GM23338 (cell line): Measurements from ENCODE around the gene MRPL24. TPM values are rescaled to one million over a fixed set of nuclear protein-coding genes. Genes with fewer than 3 reads are reported as not detected.
A peak's percentile ranks its signal among the peaks of the same experiment; 100 is the strongest.

Experiments
- ATAC-seq: fragments of 200-7000 bp; cut with Tn5 transposase; 3 replicates; pipeline ENCODE4 v1.9.1; 2020
- DNase-seq: peaks from one replicate; pipeline ENCODE4 v3.0.0-alpha.2; 2015; ENCODE audit warnings: low spot score
- H2AFZ ChIP-seq: fragments of 200-600 bp; sonication (generic); 2 replicates; pipeline ENCODE4 v1.8.0; 2016; ENCODE audit warnings: antibody characterized with exemption, mild to moderate bottlenecking, moderate library complexity
- H3F3A ChIP-seq: fragments of 200-600 bp; sonication (generic); replicated peaks from 2 replicates; pipeline ENCODE4 v1.8.0; 2017; ENCODE audit warnings: antibody characterized with exemption, mixed run types, low read depth
- H3K27ac ChIP-seq: fragments of 200-600 bp; sonication (generic); 2 replicates; pipeline ENCODE4 v1.6.1; 2016; ENCODE audit warnings: low read depth
- H3K27me3 ChIP-seq: fragments of 200-600 bp; sonication (generic); 2 replicates; pipeline ENCODE4 v1.8.0; 2016; ENCODE audit warnings: mild to moderate bottlenecking, mixed run types, moderate library complexity; ENCODE audit not compliant: insufficient read depth
- H3K36me3 ChIP-seq: fragments of 200-600 bp; sonication (generic); 2 replicates; pipeline ENCODE4 v1.8.0; 2016; ENCODE audit warnings: mild to moderate bottlenecking; ENCODE audit not compliant: insufficient read depth
- H3K4me1 ChIP-seq: fragments of 200-600 bp; sonication (generic); 2 replicates; pipeline ENCODE4 v1.8.0; 2016; ENCODE audit warnings: mild to moderate bottlenecking, moderate library complexity; ENCODE audit not compliant: insufficient read depth
- H3K4me2 ChIP-seq: fragments of 200-600 bp; sonication (generic); 2 replicates; pipeline ENCODE4 v1.7.1; 2017; ENCODE audit warnings: mixed run types
- H3K4me3 ChIP-seq: fragments of 200-600 bp; sonication (generic); 2 replicates; pipeline ENCODE4 v1.6.1; 2016; ENCODE audit warnings: mixed run types
- H3K79me2 ChIP-seq: fragments of 200-600 bp; sonication (generic); replicated peaks from 2 replicates; pipeline ENCODE4 v1.8.0; 2017; ENCODE audit warnings: mild to moderate bottlenecking; ENCODE audit not compliant: insufficient read depth
- H3K9me2 ChIP-seq: fragments of 200-600 bp; sonication (generic); 2 replicates; pipeline ENCODE4 v1.8.0; 2017; ENCODE audit not compliant: insufficient read depth
- H4K20me1 ChIP-seq: fragments of 200-600 bp; sonication (generic); replicated peaks from 2 replicates; pipeline ENCODE4 v1.8.0; 2017; ENCODE audit warnings: mild to moderate bottlenecking; ENCODE audit not compliant: insufficient read depth
- H3K27ac Mint-ChIP-seq: 2 replicates; pipeline ENCODE4 v1.8.0; 2020; ENCODE audit warnings: inconsistent platforms, mild to moderate bottlenecking, moderate library complexity, mixed read lengths
- H3K27me3 Mint-ChIP-seq: 3 replicates; pipeline ENCODE4 v1.8.0; 2022; ENCODE audit warnings: low read depth, mild to moderate bottlenecking, moderate library complexity, mixed read lengths, inconsistent platforms; ENCODE audit not compliant: insufficient read depth, poor library complexity
- H3K36me3 Mint-ChIP-seq: 3 replicates; pipeline ENCODE4 v1.8.0; 2021; ENCODE audit warnings: low read depth, mild to moderate bottlenecking, inconsistent platforms, moderate library complexity, mixed read lengths
- H3K4me1 Mint-ChIP-seq: 3 replicates; pipeline ENCODE4 v1.8.0; 2020; ENCODE audit warnings: mild to moderate bottlenecking, inconsistent platforms, mixed read lengths
- H3K4me3 Mint-ChIP-seq: 3 replicates; pipeline ENCODE4 v1.8.0; 2021; ENCODE audit warnings: moderate library complexity, mild to moderate bottlenecking, inconsistent platforms, mixed read lengths
- H3K9me3 Mint-ChIP-seq: 3 replicates; pipeline ENCODE4 v1.8.0; 2020; ENCODE audit warnings: moderate library complexity, mild to moderate bottlenecking, inconsistent platforms, mixed read lengths
- CREB1 ChIP-seq: fragments of 250-450 bp; sonication (Bioruptor Pico); IDR thresholded peaks from 2 replicates; pipeline ENCODE4 v1.5.0; 2020; ENCODE audit warnings: low read depth, mild to moderate bottlenecking, moderate library complexity
- CTCF ChIP-seq, 2 experiments: fragments of 200-600 bp in 1 of 2; sonication (generic) in 1 of 2; conservative IDR thresholded peaks; 2 replicates each; pipeline versions ENCODE4 v1.5.1 to v1.6.1; 2016 to 2017; ENCODE audit warnings: antibody characterized with exemption in 2 of 2, low read depth in 2 of 2, mild to moderate bottlenecking in 2 of 2, moderate library complexity in 1 of 2
- EZH2 ChIP-seq: fragments of 200-600 bp; sonication (generic); IDR thresholded peaks from one replicate; pipeline ENCODE4 v1.8.0; 2017; ENCODE audit warnings: antibody characterized with exemption, mild to moderate bottlenecking, low read depth; ENCODE audit not compliant: unreplicated experiment
- NANOG ChIP-seq: IDR thresholded peaks from 2 replicates; pipeline ENCODE4 v1.6.1; 2016; ENCODE audit warnings: antibody characterized with exemption, borderline replicate concordance
- POLR2AphosphoS5 ChIP-seq: IDR thresholded peaks from 2 replicates; pipeline ENCODE4 v1.6.1; 2016; ENCODE audit warnings: antibody characterized with exemption, low read depth
- REST ChIP-seq: IDR thresholded peaks from one replicate; pipeline ENCODE4 v1.6.1; 2018; ENCODE audit warnings: antibody characterized with exemption; ENCODE audit not compliant: unreplicated experiment
- ZNF114 ChIP-seq: fragments of 250-450 bp; sonication (Bioruptor Pico); IDR thresholded peaks from 2 replicates; pipeline ENCODE4 v1.5.0; 2020; ENCODE audit warnings: mild to moderate bottlenecking, moderate library complexity
- long read RNA-seq: library from polyadenylated mRNA; unstranded; transcript quantifications from one replicate; pipeline ENCODE4 v2.0.0, GENCODE V29; 2020; ENCODE audit not compliant: unreplicated experiment
- polyA plus RNA-seq: library from polyadenylated mRNA; unstranded; fragments of >200 nt; fragmentation: Nextera tagmentation; extraction: Ambion mirVana; gene quantifications from 2 replicates; pipeline ENCODE4 v1.2.1, GENCODE V29; 2016
- total RNA-seq: library from RNA; depleted of rRNA; stranded (reverse); fragments of >200 nt; shearing (Covaris generic); gene quantifications from 2 replicates; pipeline ENCODE4 v1.2.3, GENCODE V29; 2014; rRNA removed
- TF ChIP-seq, protein P1 (sequence below): IDR thresholded peaks from 2 replicates; pipeline ENCODE4 v1.6.1; 2016; ENCODE audit warnings: antibody characterized with exemption

The MRPL24 gene
- total RNA-seq = 18.8 and 23.8 TPM in 2 replicates
- 45.7 and 52.4 TPM in 2 replicates for polyA plus RNA-seq
- long read RNA-seq, partial matches to known transcripts = 0 of 5 reads
- long read RNA-seq, other reads (novel, unspliced or antisense) = 2 of 5 reads

DNA sequence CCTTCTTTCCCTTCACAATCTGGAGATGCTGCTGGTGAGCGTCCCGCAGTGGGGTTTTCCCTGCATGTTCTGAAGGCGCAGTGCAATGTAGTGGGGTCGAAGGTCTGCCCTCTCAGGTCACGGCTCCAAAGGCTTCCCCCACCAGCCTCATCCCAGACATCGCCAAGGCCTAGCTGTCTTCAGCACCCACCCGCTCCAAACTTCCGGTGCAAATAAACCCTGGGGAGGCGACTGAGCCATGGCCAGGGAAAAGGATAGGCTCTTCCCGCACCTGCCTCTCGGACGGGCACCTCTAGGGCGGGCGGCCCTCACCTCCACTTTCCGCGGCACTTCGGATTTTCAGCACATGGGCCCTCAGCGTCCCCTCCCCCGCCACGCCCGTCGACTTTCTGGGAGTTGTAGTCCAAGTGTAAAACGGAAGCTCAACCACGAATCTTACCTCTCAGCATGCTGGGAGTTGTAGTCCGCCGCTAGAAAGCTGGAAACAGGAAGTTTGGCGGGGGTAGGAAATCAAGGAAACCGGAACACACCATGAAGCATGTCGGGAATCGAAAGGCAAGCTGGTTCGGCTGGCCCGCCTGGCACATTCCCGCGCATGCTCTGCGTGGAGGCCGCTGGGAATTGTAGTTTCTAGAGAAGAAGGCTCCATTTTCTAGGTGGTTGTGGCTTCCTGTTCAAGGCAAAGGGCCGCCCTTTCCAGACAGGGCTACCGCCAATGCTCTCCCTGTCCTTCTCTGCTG lies at the start of gene MRPL24:
TSS of gene MRPL24 (minus strand) at position 348 of the 740 bp plus-strand sequence. CDS start 2,384 bp downstream, outside the sequence.
- peak; percentile 90 for ATAC-seq
- peak within 1 kb of the TSS; percentile 99 for H3K27ac Mint-ChIP-seq
- Histone ChIP-seq H3K79me2 (peaks cover 19% of the 10 kb centered on the region), H3K36me3 (peaks cover 5% of the 10 kb centered on the region; the same call in 1 of the 2 replicates), H3K27me3 (no peaks in the 10 kb centered on the region), H3K27ac (peak within 1 kb of the TSS; percentile 84), H3K4me3 (peak within 1 kb of the TSS; percentile 62), H2AFZ (peak within 1 kb of the TSS; percentile 5; the same call in 1 of the 2 replicates), H4K20me1 (peaks cover 7% of the 10 kb centered on the region), H3K4me1 (peaks cover 34% of the 10 kb centered on the region), H3K9me2 (no peaks in the 10 kb centered on the region), H3F3A (peaks cover 22% of the 10 kb centered on the region), H3K4me2 (peak within 1 kb of the TSS; percentile 87)
- H3K4me1 Mint-ChIP-seq = peaks cover 28% of the 10 kb centered on the region
- peak; percentile 100 for DNase-seq
- peak; percentile 87 for TF ChIP-seq POLR2AphosphoS5
- TF ChIP-seq ZNF114 (CRISPR knock-in tag) = 0 out of 2 replicates have a peak, but pooled peaks have one; percentile 25
- no peak for TF ChIP-seq CTCF (conservative IDR thresholded peaks at IDR 0.05; ENCODE audit: low read depth in 2 of 2)
- peak; percentile 6 for TF ChIP-seq REST
- no peak for TF ChIP-seq EZH2
- TF ChIP-seq, protein P1, sequence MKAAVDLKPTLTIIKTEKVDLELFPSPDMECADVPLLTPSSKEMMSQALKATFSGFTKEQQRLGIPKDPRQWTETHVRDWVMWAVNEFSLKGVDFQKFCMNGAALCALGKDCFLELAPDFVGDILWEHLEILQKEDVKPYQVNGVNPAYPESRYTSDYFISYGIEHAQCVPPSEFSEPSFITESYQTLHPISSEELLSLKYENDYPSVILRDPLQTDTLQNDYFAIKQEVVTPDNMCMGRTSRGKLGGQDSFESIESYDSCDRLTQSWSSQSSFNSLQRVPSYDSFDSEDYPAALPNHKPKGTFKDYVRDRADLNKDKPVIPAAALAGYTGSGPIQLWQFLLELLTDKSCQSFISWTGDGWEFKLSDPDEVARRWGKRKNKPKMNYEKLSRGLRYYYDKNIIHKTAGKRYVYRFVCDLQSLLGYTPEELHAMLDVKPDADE = peak; percentile 100
- peak; percentile 28; the same call in 1 of the 2 replicates for TF ChIP-seq NANOG
- TF ChIP-seq CREB1 (CRISPR knock-in tag) = peak; percentile 82; the same call in 1 of the 2 replicates
- peaks cover 55% of the 10 kb centered on the region for H3K36me3 Mint-ChIP-seq
- H3K9me3 Mint-ChIP-seq = no peaks in the 10 kb centered on the region; the same call in 2 of the 3 replicates
- H3K27me3 Mint-ChIP-seq = peaks cover 25% of the 10 kb centered on the region
- peak within 1 kb of the TSS; percentile 98 for H3K4me3 Mint-ChIP-seq
